DND-41 (cell line): ENCODE results near the gene THSD7A.
A peak's percentile ranks its signal among the peaks of the same experiment; 100 is the strongest.

Source experiments
- EZH2 ChIP-seq: IDR thresholded peaks from 3 replicates; pipeline ENCODE4 v1.6.1; 2012; ENCODE audit warnings: borderline replicate concordance, low read depth, mild to moderate bottlenecking, moderate library complexity, low read length, inconsistent platforms; ENCODE audit not compliant: severe bottlenecking
- TF ChIP-seq, protein P1 (sequence below): IDR thresholded peaks from 2 replicates; pipeline ENCODE4 v1.5.1; 2012; ENCODE audit warnings: borderline replicate concordance, low read length, moderate library complexity, mild to moderate bottlenecking; ENCODE audit not compliant: poor library complexity, severe bottlenecking; ENCODE audit errors: extremely low read depth

DNA sequence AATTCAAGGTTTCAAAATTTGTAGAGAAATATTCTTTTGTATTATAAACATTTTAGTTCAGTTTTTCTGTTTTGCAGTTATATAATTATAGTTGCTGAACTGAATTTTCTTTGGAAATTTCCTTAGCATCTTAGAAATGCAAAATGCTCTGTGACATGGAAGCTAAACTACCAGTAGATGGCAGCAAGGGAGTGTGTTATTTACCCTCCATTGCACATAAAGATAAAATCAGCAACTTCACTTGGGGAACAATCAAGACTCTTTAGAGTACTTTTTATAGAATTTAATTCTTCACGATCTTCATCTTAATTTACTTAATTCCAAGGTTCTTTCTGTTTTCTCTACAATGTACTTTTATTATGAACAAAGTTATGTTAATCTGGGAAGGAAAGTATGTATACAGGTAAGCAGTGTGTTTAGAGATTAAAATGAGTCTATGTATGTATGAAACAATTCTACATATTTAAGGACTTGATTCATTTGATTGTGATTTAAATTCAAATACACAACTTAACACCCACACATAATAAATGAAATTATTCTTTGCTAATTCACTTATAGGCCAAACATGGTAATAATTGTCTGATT is 404.2 kb downstream of the THSD7A start:
- TF ChIP-seq, protein P1, sequence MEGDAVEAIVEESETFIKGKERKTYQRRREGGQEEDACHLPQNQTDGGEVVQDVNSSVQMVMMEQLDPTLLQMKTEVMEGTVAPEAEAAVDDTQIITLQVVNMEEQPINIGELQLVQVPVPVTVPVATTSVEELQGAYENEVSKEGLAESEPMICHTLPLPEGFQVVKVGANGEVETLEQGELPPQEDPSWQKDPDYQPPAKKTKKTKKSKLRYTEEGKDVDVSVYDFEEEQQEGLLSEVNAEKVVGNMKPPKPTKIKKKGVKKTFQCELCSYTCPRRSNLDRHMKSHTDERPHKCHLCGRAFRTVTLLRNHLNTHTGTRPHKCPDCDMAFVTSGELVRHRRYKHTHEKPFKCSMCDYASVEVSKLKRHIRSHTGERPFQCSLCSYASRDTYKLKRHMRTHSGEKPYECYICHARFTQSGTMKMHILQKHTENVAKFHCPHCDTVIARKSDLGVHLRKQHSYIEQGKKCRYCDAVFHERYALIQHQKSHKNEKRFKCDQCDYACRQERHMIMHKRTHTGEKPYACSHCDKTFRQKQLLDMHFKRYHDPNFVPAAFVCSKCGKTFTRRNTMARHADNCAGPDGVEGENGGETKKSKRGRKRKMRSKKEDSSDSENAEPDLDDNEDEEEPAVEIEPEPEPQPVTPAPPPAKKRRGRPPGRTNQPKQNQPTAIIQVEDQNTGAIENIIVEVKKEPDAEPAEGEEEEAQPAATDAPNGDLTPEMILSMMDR = peak; percentile 75
- TF ChIP-seq EZH2 = no peak
